Heart left ventricle (tissue), 16 donors: ENCODE measurements around the gene KCNJ12. TPM values are rescaled to one million over a fixed set of nuclear protein-coding genes. Genes with fewer than 3 reads are reported as not detected.
"Not testable (repeated sequence)": the region's sequence is repeated elsewhere in the genome, so short reads cannot be mapped to it uniquely, and the experiment has no call there.

Source experiments
- ATAC-seq, 4 donors: fragments of 200-7000 bp; cut with Tn5 transposase; one replicate each; pipeline ENCODE4 v1.9.1; 2020 to 2022; ENCODE audit warnings: moderate library complexity in 4 of 4, mild to moderate bottlenecking in 3 of 4, moderate number of reproducible peaks in 1 of 4
- DNase-seq, 5 donors: peaks; one replicate each; pipeline ENCODE4 v3.0.0-alpha.2; 2020
- H3K27ac ChIP-seq, 12 donors: fragments of 200-600 bp; sonication (generic) in 4 of 12; one replicate each; pipeline versions ENCODE4 v1.5.0 to v1.8.0; 2016 to 2022; ENCODE audit warnings: mild to moderate bottlenecking in 2 of 12
- H3K27me3 ChIP-seq, 9 donors: fragments of 200-600 bp; sonication (generic) in 2 of 9; one replicate each; pipeline versions ENCODE4 v1.5.1 to v1.8.0; 2016 to 2022; ENCODE audit warnings: mild to moderate bottlenecking in 3 of 9
- H3K36me3 ChIP-seq, 9 donors: fragments of 200-600 bp; sonication (generic) in 2 of 9; one replicate each; pipeline versions ENCODE4 v1.5.0 to v1.8.0; 2018 to 2022; ENCODE audit warnings: mild to moderate bottlenecking in 2 of 9
- H3K4me1 ChIP-seq, 12 donors: fragments of 200-600 bp; sonication (generic) in 4 of 12; one replicate each; pipeline versions ENCODE4 v1.5.0 to v1.8.0; 2016 to 2022; ENCODE audit warnings: mild to moderate bottlenecking in 3 of 12
- H3K4me3 ChIP-seq, 12 donors: fragments of 200-600 bp; sonication (generic) in 4 of 12; one replicate each; pipeline versions ENCODE4 v1.5.0 to v1.8.0; 2017 to 2022; ENCODE audit warnings: mild to moderate bottlenecking in 9 of 12, moderate library complexity in 4 of 12
- H3K9me3 ChIP-seq, 12 donors: fragments of 200-600 bp; sonication (generic) in 4 of 12; one replicate each; pipeline versions ENCODE4 v1.5.0 to v1.8.0; 2016 to 2022; ENCODE audit warnings: mild to moderate bottlenecking in 1 of 12
- CTCF ChIP-seq, 12 donors: fragments of 200-600 bp; sonication (generic) in 4 of 12; IDR thresholded peaks; one replicate each; pipeline versions ENCODE4 v1.5.0 to v1.8.0; 2018 to 2022; ENCODE audit warnings: antibody characterized with exemption in 12 of 12, mild to moderate bottlenecking in 5 of 12
- POLR2A ChIP-seq, 2 donors: fragments of 450-650 bp; IDR thresholded peaks; one replicate each; pipeline ENCODE4 v1.6.1; 2017; ENCODE audit warnings: antibody characterized with exemption in 2 of 2, mild to moderate bottlenecking in 2 of 2, moderate library complexity in 2 of 2
- WGBS, 4 donors: extraction: QIAGEN DNeasy Blood & Tissue Kit in 2 of 4; methylation state at CpG; one replicate each; pipeline versions ENCODE4 v1.1.5 to v1.1.7; 2013 to 2018; 5-methylcytosine and 5-hydroxymethylcytosine counted together
- intact Hi-C, 10 donors: fragments of 100-400 bp; cut with DNase I; formaldehyde crosslinking; loops; one replicate each; pipeline versions ENCODE4 v1.11.1 to v1.14.2; 2022
- polyA plus RNA-seq, 2 donors: library from polyadenylated mRNA; stranded (reverse); fragments of 200-250 nt; gene quantifications; one replicate each; pipeline ENCODE4 v1.2.3, GENCODE V29; 2013
- total RNA-seq, 9 donors: library from RNA; depleted of rRNA in 2 of 9; stranded (reverse); fragments of >200 nt in 2 of 9; fragmentation: NEBNext Ultra II Directional in 3 of 9; extraction: Animal tissue kit (Norgen Biotek cat#: 25700) in 3 of 9; gene quantifications; one replicate each; pipeline versions ENCODE4 v1.1.0 to v1.2.4, GENCODE V29; 2016 to 2023
- donor health status: ischemic (EF 13 %, LVEDD 7.1; RV severe dilation, severe dysfunction).
- donor health status: healthy with polysubstance abuse.
- donor health status: DM: no; HTN: yes; CAD: no.
- donor health status: DM: no; HTN: no; CAD: no.
- donor health status: ischemic (EF 25% LVEDD 6.9; RV normal size, moderate dysfunction).
- donor health status: ischemic (EF 25% LVEDD 5.7; RV mildly dilated, moderate dysfunction).
- donor health status: healthy.
- donor health status: DM: yes; HTN: yes; CAD: no.
- donor health status: ischemic (EF 35%, LVEDD 5.7; RV mildly dilated, moderate dysfunction).
- donor health status: nonischemic (EF 11% LVEDD 7.7; RV severe dilation, severe dysfunction).
- donor health status: DM: yes; HTN: yes; CAD: no.
- donor health status: PGD.
- donor health status: ischemic (EF 29% LVEDD 5.4; RV normal size, mild dysfunction).
- donor health status: nonischemic (EF 23%, LVEDD 6.1; RV moderate dilation, normal function).

The KCNJ12 gene
- total and polyA plus RNA-seq, 11 donors: 6.6 to 24.2 (median 9.0) TPM

DNA sequence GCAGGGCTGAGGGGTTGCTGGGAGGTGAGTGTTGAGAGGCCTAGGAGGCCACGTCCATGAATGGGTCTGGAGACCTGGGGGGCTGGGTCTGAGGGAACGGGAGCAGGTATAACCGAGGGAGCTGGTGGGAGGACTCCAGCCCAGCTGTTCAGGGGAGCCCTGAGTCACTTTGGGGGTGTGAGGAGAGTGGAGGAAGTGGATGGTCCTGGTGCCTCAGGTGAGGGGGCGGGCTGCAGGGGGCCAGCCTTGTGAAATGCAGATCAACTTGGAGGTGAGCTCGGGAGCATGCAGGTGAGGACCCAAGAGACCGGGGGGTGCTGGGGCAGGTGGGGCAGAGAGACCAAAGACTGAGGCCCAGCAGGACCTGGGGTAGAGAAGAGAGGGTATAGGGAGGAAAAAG, 79.6 kb downstream of the KCNJ12 start:
- WGBS, 4 donors: 85 to 92% (median 88%) methylated on average over 6 of the region's 6 CpGs
- Histone ChIP-seq H3K4me1 (peaks cover 0 to 19% (median 8%) of the 10 kb centered on the region in 12 donors), H3K36me3 (no peaks in the 10 kb centered on the region), H3K9me3 (no peaks in the 10 kb centered on the region), H3K27ac (no peak overlapping the region), H3K27me3 (no peaks in the 10 kb centered on the region), H3K4me3 (no peak overlapping the region)
- intact Hi-C loops: loop anchor here (2.0 to 10.0 kb wide), 8 partner anchors 55 to 333 kb away; partner anchors contain the start of genes DHRS7B (in 5 of the 10) and MAP2K3 (in 2 of the 10)
- no peak for TF ChIP-seq CTCF (IDR thresholded peaks at IDR 0.05)
- no peak for TF ChIP-seq POLR2A (IDR thresholded peaks at IDR 0.05)
- DNase-seq: no peak
- no peak for ATAC-seq

GRCh38 chr17:21456449-21456848, 80.3 kb downstream of the KCNJ12 start:
- H3K4me1 ChIP-seq: peaks cover 0 to 19% (median 8%) of the 10 kb centered on the region in 12 donors
- H3K4me3 ChIP-seq, H3K27ac ChIP-seq, H3K27me3 ChIP-seq, H3K9me3 ChIP-seq, DNase-seq, H3K36me3 ChIP-seq, ATAC-seq: not testable (repeated sequence)
- intact Hi-C loops: loop anchor here (2.0 to 10.0 kb wide), 8 partner anchors 54 to 334 kb away; partner anchors contain the start of genes DHRS7B (in 5 of the 10) and MAP2K3 (in 2 of the 10)
- WGBS, 4 donors: 77 to 83% (median 80%) methylated on average over 5 of the region's 5 CpGs

GRCh38 chr17:21457051-21458026, 81.2 kb downstream of the KCNJ12 start:
- peak; percentile 86 to 95 (median 90) for DNase-seq
- Histone ChIP-seq H3K27me3 (no peaks in the 10 kb centered on the region), H3K4me3 (no peak overlapping the region), H3K27ac (no peak overlapping the region), H3K36me3 (no peaks in the 10 kb centered on the region), H3K9me3 (no peaks in the 10 kb centered on the region), H3K4me1 (peaks cover 0 to 15% (median 6%) of the 10 kb centered on the region in 12 donors)
- 20 to 36% (median 23%) methylated on average over 19 to 36 of the region's 36 CpGs for WGBS, 4 donors
- TF ChIP-seq CTCF (IDR thresholded peaks at IDR 0.05) (peak; percentile 91 to 99 (median 94)), POLR2A (IDR thresholded peaks at IDR 0.05) (no peak)
- ATAC-seq: peak; percentile 81 to 94 (median 93)
- intact Hi-C loops: loop anchor here (1.0 to 10.0 kb wide), 11 partner anchors 53 to 335 kb away; partner anchors contain the start of genes DHRS7B (in 5 of the 10) and MAP2K3 (in 2 of the 10)

DNA sequence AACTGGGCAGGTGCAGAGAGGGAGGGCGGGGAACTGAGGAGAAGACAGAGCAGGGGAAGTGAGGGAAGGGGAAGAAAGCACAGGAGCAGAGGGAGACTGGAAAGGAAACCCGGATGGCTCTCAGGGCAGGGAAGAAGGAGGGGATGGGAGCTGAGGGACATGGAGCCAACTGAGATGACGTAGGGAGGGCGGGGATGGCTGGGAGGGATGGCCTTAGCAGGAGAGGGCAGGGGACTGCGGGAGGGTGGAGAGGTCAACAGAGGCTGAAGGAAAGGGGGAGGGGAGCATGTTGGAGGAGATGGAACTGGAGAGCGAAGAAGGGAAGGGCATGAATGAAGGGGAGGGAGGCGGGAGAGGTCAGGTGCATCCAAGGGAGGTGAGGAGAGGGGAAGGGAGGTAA, 81.9 kb downstream of the KCNJ12 start:
- Histone ChIP-seq H3K27me3 (peaks cover 0 to 3% (median 0%) of the 10 kb centered on the region in 9 donors), H3K36me3 (no peaks in the 10 kb centered on the region), H3K4me3 (no peak overlapping the region), H3K9me3 (no peaks in the 10 kb centered on the region), H3K27ac (no peak overlapping the region), H3K4me1 (peaks cover 0 to 10% (median 1%) of the 10 kb centered on the region in 12 donors)
- 56 to 61% (median 59%) methylated on average over 7 of the region's 7 CpGs for WGBS, 4 donors
- ATAC-seq: no peak
- TF ChIP-seq POLR2A (IDR thresholded peaks at IDR 0.05) (no peak), CTCF (IDR thresholded peaks at IDR 0.05) (no peak)
- no peak for DNase-seq
- intact Hi-C loops: loop anchor here (2.0 to 10.0 kb wide), 7 partner anchors 55 to 336 kb away; partner anchors contain the start of genes DHRS7B (in 5 of the 10) and MAP2K3 (in 2 of the 10)
